Type B pancreatic cell (in vitro differentiated cells): Measurements from ENCODE around the gene SYNDIG1. TPM values are rescaled to one million over a fixed set of nuclear protein-coding genes. Genes with fewer than 3 reads are reported as not detected.

Source experiments
- DNase-seq: peaks from one replicate; pipeline ENCODE4 v3.0.0; 2021; ENCODE audit warnings: mixed read lengths; ENCODE audit not compliant: unreplicated experiment; ENCODE audit errors: extremely low spot score
- H3K27ac Mint-ChIP-seq: 2 replicates; pipeline ENCODE4 v1.8.0; 2021; ENCODE audit warnings: mild to moderate bottlenecking, mixed read lengths
- H3K27me3 Mint-ChIP-seq: 2 replicates; pipeline ENCODE4 v1.8.0; 2021; ENCODE audit warnings: mixed read lengths
- H3K36me3 Mint-ChIP-seq: 2 replicates; pipeline ENCODE4 v1.8.0; 2021; ENCODE audit warnings: mixed read lengths
- H3K4me1 Mint-ChIP-seq: one replicate; pipeline ENCODE4 v1.8.0; 2021; ENCODE audit warnings: mixed read lengths; ENCODE audit not compliant: unreplicated experiment
- H3K4me3 Mint-ChIP-seq: 2 replicates; pipeline ENCODE4 v1.8.0; 2021; ENCODE audit warnings: mild to moderate bottlenecking, mixed read lengths
- H3K9me3 Mint-ChIP-seq: 2 replicates; pipeline ENCODE4 v1.8.0; 2021; ENCODE audit warnings: mixed read lengths
- total RNA-seq: library from RNA; stranded (reverse); gene quantifications from 2 replicates; pipeline ENCODE4 v1.2.1, GENCODE V29; 2021; ENCODE audit warnings: low replicate concordance
- TF ChIP-seq, protein P1 (sequence below): fragments of 200-600 bp; sonication (generic); conservative IDR thresholded peaks from 2 replicates; pipeline ENCODE4 v1.5.0; 2021; ENCODE audit warnings: antibody characterized with exemption, mild to moderate bottlenecking

Gene SYNDIG1
- total RNA-seq, 1 donor from 2014 or later = 4.3 TPM

DNA sequence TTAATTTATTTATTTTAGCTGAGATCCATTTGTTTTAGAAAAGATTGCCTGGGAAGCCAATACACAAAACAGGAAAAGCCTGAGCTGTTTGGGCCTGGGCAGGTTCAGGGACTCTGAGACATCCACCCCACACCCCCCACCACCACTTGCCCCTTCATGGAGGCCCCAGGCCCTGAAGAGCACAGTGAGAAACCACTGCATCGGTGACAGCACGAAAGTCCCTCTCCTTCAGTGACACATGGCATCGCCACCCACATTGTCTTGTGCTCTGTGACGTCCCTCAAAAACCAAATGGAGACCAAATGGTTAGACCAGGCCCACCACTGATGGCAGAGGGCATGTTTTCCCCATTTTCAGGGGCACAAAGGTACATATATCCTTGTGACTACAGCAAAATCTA is 106.4 kb downstream of the SYNDIG1 start:
- H3K9me3 Mint-ChIP-seq = no peaks in the 10 kb centered on the region
- TF ChIP-seq, protein P1, sequence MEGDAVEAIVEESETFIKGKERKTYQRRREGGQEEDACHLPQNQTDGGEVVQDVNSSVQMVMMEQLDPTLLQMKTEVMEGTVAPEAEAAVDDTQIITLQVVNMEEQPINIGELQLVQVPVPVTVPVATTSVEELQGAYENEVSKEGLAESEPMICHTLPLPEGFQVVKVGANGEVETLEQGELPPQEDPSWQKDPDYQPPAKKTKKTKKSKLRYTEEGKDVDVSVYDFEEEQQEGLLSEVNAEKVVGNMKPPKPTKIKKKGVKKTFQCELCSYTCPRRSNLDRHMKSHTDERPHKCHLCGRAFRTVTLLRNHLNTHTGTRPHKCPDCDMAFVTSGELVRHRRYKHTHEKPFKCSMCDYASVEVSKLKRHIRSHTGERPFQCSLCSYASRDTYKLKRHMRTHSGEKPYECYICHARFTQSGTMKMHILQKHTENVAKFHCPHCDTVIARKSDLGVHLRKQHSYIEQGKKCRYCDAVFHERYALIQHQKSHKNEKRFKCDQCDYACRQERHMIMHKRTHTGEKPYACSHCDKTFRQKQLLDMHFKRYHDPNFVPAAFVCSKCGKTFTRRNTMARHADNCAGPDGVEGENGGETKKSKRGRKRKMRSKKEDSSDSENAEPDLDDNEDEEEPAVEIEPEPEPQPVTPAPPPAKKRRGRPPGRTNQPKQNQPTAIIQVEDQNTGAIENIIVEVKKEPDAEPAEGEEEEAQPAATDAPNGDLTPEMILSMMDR = no peak
- peaks cover 4% of the 10 kb centered on the region for H3K27me3 Mint-ChIP-seq
- no peak overlapping the region for H3K4me3 Mint-ChIP-seq
- no peak for DNase-seq
- no peak overlapping the region for H3K27ac Mint-ChIP-seq
- no peaks in the 10 kb centered on the region for H3K36me3 Mint-ChIP-seq
- H3K4me1 Mint-ChIP-seq = no peaks in the 10 kb centered on the region

DNA sequence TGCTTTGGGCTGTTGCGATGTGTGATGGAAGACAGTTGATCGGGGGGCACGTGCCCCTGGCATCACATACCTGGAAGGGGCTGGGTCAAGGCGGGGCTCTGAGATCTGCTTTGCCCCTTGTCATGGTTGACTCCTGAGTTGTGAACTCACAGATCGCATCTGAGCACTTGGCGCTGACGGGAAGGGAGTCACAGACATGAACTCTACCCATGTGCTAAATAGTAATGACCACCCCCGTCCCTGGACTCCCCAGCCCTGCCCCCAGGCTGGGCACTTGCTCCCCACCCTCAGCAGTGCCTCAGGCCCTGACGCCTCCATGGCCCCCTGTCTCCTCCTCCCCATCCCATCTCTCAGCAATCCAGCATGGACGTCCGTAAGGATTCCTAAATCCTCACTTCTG is 107.0 kb downstream of the SYNDIG1 start:
- TF ChIP-seq, protein P1 = no peak
- no peaks in the 10 kb centered on the region for H3K4me1 Mint-ChIP-seq

DNA sequence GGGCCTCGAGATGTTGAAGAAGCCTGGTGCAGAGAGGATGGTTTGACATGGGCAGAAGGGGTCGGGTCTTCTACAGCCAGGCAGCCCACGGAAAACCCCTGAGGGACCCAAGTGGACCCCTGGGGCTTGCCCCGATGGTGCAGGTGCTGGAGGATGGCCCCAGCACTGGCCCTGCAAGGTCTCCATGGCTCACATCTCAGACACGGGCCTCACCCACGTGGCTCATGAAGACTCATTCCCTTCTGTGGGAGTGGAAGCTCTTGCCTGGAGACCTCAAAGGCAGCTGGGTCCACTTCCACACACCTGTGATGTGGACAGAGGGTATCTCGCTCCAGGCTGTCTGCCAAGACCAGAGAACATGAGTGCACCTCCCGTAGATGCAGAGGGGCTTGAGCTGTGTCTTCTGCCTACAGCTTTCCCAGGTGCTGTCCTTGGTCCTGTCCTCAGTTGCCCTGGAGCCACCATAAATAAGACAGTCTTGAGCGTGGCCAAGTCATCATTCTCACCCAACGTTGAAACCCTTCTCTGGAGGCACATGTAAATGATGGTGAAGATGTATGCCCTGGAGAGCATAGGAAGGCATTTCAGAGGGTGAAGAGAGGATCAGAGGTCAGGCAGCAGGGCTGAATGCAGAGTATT is 108.0 kb downstream of the SYNDIG1 start:
- H3K4me1 Mint-ChIP-seq = no peaks in the 10 kb centered on the region

More for the DNA sequence above, 107.0 kb downstream of the SYNDIG1 start:
- H3K36me3 Mint-ChIP-seq = no peaks in the 10 kb centered on the region
- H3K9me3 Mint-ChIP-seq = no peaks in the 10 kb centered on the region
- DNase-seq = no peak
- H3K27me3 Mint-ChIP-seq = peaks cover 4% of the 10 kb centered on the region
- no peak overlapping the region for H3K4me3 Mint-ChIP-seq
- H3K27ac Mint-ChIP-seq = no peak overlapping the region

DNA sequence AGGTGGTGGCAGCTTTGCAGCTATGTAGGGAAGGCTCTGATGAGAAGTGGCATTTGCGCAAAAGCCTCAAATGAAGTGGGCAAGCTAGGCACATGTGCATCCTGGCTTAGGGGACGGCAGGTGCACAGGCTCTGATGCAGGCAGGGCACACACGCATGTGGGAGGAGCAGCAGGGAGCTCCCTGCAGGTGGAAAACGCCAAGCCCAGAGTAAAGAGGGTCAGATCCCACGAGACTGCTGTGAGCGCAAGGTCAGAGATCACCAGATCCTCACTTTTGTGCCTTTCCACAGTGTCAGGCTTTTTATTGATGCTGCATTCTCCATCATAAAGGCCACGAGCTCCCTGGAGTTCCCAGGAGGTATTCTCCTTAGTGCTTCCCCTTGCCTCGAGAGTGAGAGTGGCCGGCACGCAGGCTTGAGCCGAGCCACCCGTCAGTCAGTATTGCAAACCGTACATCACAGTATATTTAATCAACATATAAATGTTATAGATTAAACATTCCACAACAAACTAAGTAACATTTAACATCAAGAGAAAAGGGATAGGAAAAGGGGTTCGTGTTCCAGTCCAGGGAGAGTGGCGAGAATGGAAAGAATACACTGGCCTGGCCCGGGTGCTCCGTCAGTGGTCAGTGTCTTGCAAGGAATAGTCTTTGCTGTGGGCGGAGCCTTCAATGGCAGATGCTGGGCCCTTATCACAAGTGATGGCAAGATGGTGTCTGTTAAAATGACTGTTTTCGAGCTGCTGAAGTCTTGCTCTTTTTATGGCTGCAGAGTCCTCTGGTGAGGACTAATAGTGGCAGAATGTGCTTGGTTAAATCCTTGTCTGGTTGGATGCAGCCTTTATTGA is 109.4 kb downstream of the SYNDIG1 start:
- no peak for DNase-seq
- Mint-ChIP-seq H3K27ac (no peak overlapping the region), H3K4me1 (no peaks in the 10 kb centered on the region), H3K36me3 (no peaks in the 10 kb centered on the region), H3K9me3 (no peaks in the 10 kb centered on the region), H3K27me3 (no peaks in the 10 kb centered on the region), H3K4me3 (no peak overlapping the region)
- TF ChIP-seq, protein P1 = no peak

More for the DNA sequence above, 108.0 kb downstream of the SYNDIG1 start:
- no peaks in the 10 kb centered on the region for H3K36me3 Mint-ChIP-seq
- H3K27me3 Mint-ChIP-seq = peaks cover 4% of the 10 kb centered on the region
- H3K4me3 Mint-ChIP-seq = no peak overlapping the region
- no peak for DNase-seq
- H3K9me3 Mint-ChIP-seq = no peaks in the 10 kb centered on the region
- TF ChIP-seq, protein P1 = no peak
- no peak overlapping the region for H3K27ac Mint-ChIP-seq

DNA sequence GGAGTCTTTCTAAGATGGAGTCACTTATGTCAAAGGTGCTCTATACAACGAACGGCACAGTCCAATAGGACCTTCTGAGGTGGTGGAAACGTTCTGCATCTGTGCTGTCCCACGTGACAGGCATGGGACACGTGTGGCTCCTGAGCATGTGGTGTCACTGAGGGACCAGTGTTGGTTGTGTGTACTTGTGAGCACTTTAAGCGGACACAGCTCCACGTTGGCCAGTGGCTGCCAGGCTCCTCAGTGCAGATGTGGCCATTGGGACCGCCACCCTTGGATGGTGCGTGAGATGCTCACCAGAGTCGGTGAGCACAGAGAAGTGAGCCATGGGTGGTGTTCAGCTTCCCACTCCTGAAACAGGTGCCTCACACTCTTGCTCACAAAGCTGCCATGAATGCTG is 110.0 kb downstream of the SYNDIG1 start:
- Mint-ChIP-seq H3K27me3 (no peaks in the 10 kb centered on the region), H3K36me3 (no peaks in the 10 kb centered on the region), H3K27ac (no peak overlapping the region), H3K9me3 (no peaks in the 10 kb centered on the region), H3K4me1 (no peaks in the 10 kb centered on the region), H3K4me3 (no peak overlapping the region)
- TF ChIP-seq, protein P1 = no peak
- no peak for DNase-seq
